Neural cell (in vitro differentiated cells): ENCODE measurements around the gene LRRC53. TPM values are rescaled to one million over a fixed set of nuclear protein-coding genes. Genes with fewer than 3 reads are reported as not detected.

Experiments used
- H2AFZ ChIP-seq: fragments of 200-600, 300-800 bp; sonication (generic), shearing (Covaris generic); 2 replicates; pipeline ENCODE4 v1.6.0; 2014; ENCODE audit warnings: low read depth, mild to moderate bottlenecking, antibody characterized with exemption, low read length, moderate library complexity
- H3F3A ChIP-seq: fragments of 200-600 bp; shearing (Covaris generic); 2 replicates; pipeline ENCODE4 v1.6.1; 2016; ENCODE audit warnings: mild to moderate bottlenecking, moderate library complexity, mixed read lengths, antibody characterized with exemption, low read length; ENCODE audit not compliant: insufficient read depth, poor library complexity, severe bottlenecking
- H3K27ac ChIP-seq: fragments of 200-600, 300-800 bp; sonication (generic), shearing (Covaris generic); 2 replicates; pipeline ENCODE4 v1.5.1; 2014; ENCODE audit warnings: mild to moderate bottlenecking, low read length, moderate library complexity
- H3K27me3 ChIP-seq: fragments of 300-800, 200-600 bp; sonication (generic), shearing (Covaris generic); 2 replicates; pipeline ENCODE4 v1.6.0; 2014; ENCODE audit warnings: mild to moderate bottlenecking, low read depth, low read length, moderate library complexity; ENCODE audit not compliant: insufficient read depth
- H3K36me3 ChIP-seq: fragments of 300-800, 200-600 bp; sonication (generic), shearing (Covaris generic); 2 replicates; pipeline ENCODE4 v1.5.1; 2014; ENCODE audit warnings: mild to moderate bottlenecking, antibody characterized with exemption, low read length, moderate library complexity; ENCODE audit not compliant: insufficient read depth
- H3K4me2 ChIP-seq: fragments of 300-800, 200-600 bp; sonication (generic), shearing (Covaris generic); 2 replicates; pipeline ENCODE4 v1.6.0; 2014; ENCODE audit warnings: mild to moderate bottlenecking, low read length
- H3K4me3 ChIP-seq: fragments of 300-800, 200-600 bp; sonication (generic), shearing (Covaris generic); 2 replicates; pipeline ENCODE4 v1.5.1; 2014; ENCODE audit warnings: mild to moderate bottlenecking, low read length, moderate library complexity
- H3K79me2 ChIP-seq: fragments of 200-600 bp; shearing (Covaris generic); replicated peaks from 2 replicates; pipeline ENCODE4 v1.6.0; 2014; ENCODE audit warnings: mild to moderate bottlenecking, low read length, moderate library complexity; ENCODE audit not compliant: insufficient read depth
- H3K9ac ChIP-seq: fragments of 300-800, 200-600 bp; sonication (generic), shearing (Covaris generic); 2 replicates; pipeline ENCODE4 v1.6.1; 2016; ENCODE audit warnings: mild to moderate bottlenecking, low read length, mixed read lengths
- H3K9me2 ChIP-seq: fragments of 200-600 bp; shearing (Covaris generic); 2 replicates; pipeline ENCODE4 v1.6.1; 2016; ENCODE audit warnings: mild to moderate bottlenecking, low read length, mixed read lengths; ENCODE audit not compliant: insufficient read depth
- H3K9me3 ChIP-seq: fragments of 200-600, 300-800 bp; sonication (generic), shearing (Covaris generic); 2 replicates; pipeline ENCODE4 v1.6.1; 2016; ENCODE audit warnings: mild to moderate bottlenecking, mixed run types, low read length, moderate library complexity, mixed read lengths
- H4K20me1 ChIP-seq: fragments of 200-600 bp; shearing (Covaris generic); 2 replicates; pipeline ENCODE4 v1.6.1; 2016; ENCODE audit warnings: mild to moderate bottlenecking, mixed run types; ENCODE audit not compliant: insufficient read depth
- EP300 ChIP-seq: fragments of 450-650 bp; conservative IDR thresholded peaks from 2 replicates; pipeline ENCODE4 v1.6.1; 2014; ENCODE audit warnings: antibody characterized with exemption, mild to moderate bottlenecking, moderate library complexity; ENCODE audit not compliant: poor library complexity, severe bottlenecking
- EZH2 ChIP-seq: fragments of 200-600, 300-800 bp; shearing (Covaris generic), sonication (generic); IDR thresholded peaks from 2 replicates; pipeline ENCODE4 v1.6.1; 2014; ENCODE audit warnings: antibody characterized with exemption, low read length, borderline replicate concordance, mild to moderate bottlenecking; ENCODE audit not compliant: insufficient read depth, poor library complexity, severe bottlenecking
- MXI1 ChIP-seq: fragments of 450-650 bp; conservative IDR thresholded peaks from 2 replicates; pipeline ENCODE4 v1.6.1; 2014; ENCODE audit warnings: antibody characterized with exemption, mild to moderate bottlenecking; ENCODE audit not compliant: poor library complexity, severe bottlenecking
- POLR2AphosphoS5 ChIP-seq: IDR thresholded peaks from 2 replicates; pipeline ENCODE4 v1.6.1; 2012
- RAD21 ChIP-seq: fragments of 450-650 bp; conservative IDR thresholded peaks from 2 replicates; pipeline ENCODE4 v1.6.1; 2014; ENCODE audit warnings: antibody characterized with exemption, mild to moderate bottlenecking, moderate library complexity
- SMC3 ChIP-seq: fragments of 450-650 bp; conservative IDR thresholded peaks from 2 replicates; pipeline ENCODE4 v1.6.1; 2014; ENCODE audit warnings: antibody characterized with exemption, mild to moderate bottlenecking, moderate library complexity; ENCODE audit not compliant: poor library complexity
- TAF1 ChIP-seq: IDR thresholded peaks from 2 replicates; pipeline ENCODE4 v1.6.1; 2012; ENCODE audit warnings: low read depth
- polyA plus RNA-seq: library from polyadenylated mRNA; depleted of rRNA; stranded (reverse); fragments of >200 nt; gene quantifications from 2 replicates; pipeline ENCODE4 v1.2.3, GENCODE V29; 2014
- TF ChIP-seq, protein P1 (sequence below): IDR thresholded peaks from 2 replicates; pipeline ENCODE4 v1.6.1; 2012; ENCODE audit warnings: borderline replicate concordance
- TF ChIP-seq, protein P2 (sequence below): fragments of 450-650 bp; IDR thresholded peaks from 2 replicates; pipeline ENCODE4 v1.5.1; 2014; ENCODE audit warnings: antibody characterized with exemption, mild to moderate bottlenecking, moderate library complexity; ENCODE audit not compliant: poor library complexity, severe bottlenecking

The LRRC53 gene
- polyA plus RNA-seq, 1 donor from 2014 or later = not detected

GRCh38 chr1:74522148-74522547, 9.7 kb upstream of the LRRC53 start:
- H3K27ac ChIP-seq = peak overlapping the region; percentile 51
- peak overlapping the region; percentile 20 for H3K4me2 ChIP-seq

DNA sequence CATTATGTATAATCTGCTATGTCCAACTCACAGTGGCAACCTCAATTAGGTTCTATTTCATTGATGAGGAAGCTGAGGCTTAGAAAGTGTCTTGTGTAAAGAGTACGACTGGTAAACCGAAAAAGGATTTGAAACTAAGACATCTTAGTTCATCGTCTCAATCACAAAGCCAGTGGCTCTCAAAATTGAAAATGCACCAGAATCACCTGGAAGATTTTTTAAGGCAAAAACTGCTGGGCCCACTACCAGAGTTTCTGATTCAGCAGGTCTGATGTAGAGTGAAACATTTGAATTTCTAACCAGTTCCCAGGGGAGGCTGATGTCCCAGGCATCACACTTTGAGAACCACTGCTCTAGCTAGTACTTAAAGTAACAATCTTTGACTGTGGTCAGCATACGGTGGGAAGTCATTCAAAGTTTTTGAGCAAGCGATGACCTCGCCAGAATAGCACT, 5.2 kb upstream of the LRRC53 start:
- no peaks in the 10 kb centered on the region for H3F3A ChIP-seq
- no peak overlapping the region for H3K4me2 ChIP-seq
- H3K27ac ChIP-seq = no peak overlapping the region
- no peaks in the 10 kb centered on the region for H3K79me2 ChIP-seq
- no peak overlapping the region for H3K9ac ChIP-seq
- H3K27me3 ChIP-seq = no peaks in the 10 kb centered on the region
- no peaks in the 10 kb centered on the region for H3K9me3 ChIP-seq
- H3K36me3 ChIP-seq = no peaks in the 10 kb centered on the region
- H4K20me1 ChIP-seq = no peaks in the 10 kb centered on the region
- no peaks in the 10 kb centered on the region for H3K9me2 ChIP-seq
- no peak overlapping the region for H2AFZ ChIP-seq
- TF ChIP-seq SMC3 = no peak
- TF ChIP-seq MXI1 = no peak
- TF ChIP-seq TAF1 = no peak
- TF ChIP-seq, protein P1, sequence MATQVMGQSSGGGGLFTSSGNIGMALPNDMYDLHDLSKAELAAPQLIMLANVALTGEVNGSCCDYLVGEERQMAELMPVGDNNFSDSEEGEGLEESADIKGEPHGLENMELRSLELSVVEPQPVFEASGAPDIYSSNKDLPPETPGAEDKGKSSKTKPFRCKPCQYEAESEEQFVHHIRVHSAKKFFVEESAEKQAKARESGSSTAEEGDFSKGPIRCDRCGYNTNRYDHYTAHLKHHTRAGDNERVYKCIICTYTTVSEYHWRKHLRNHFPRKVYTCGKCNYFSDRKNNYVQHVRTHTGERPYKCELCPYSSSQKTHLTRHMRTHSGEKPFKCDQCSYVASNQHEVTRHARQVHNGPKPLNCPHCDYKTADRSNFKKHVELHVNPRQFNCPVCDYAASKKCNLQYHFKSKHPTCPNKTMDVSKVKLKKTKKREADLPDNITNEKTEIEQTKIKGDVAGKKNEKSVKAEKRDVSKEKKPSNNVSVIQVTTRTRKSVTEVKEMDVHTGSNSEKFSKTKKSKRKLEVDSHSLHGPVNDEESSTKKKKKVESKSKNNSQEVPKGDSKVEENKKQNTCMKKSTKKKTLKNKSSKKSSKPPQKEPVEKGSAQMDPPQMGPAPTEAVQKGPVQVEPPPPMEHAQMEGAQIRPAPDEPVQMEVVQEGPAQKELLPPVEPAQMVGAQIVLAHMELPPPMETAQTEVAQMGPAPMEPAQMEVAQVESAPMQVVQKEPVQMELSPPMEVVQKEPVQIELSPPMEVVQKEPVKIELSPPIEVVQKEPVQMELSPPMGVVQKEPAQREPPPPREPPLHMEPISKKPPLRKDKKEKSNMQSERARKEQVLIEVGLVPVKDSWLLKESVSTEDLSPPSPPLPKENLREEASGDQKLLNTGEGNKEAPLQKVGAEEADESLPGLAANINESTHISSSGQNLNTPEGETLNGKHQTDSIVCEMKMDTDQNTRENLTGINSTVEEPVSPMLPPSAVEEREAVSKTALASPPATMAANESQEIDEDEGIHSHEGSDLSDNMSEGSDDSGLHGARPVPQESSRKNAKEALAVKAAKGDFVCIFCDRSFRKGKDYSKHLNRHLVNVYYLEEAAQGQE = no peak
- TF ChIP-seq EP300 = no peak
- TF ChIP-seq RAD21 = no peak
- no peak for TF ChIP-seq EZH2
- no peak for TF ChIP-seq POLR2AphosphoS5
- TF ChIP-seq, protein P2, sequence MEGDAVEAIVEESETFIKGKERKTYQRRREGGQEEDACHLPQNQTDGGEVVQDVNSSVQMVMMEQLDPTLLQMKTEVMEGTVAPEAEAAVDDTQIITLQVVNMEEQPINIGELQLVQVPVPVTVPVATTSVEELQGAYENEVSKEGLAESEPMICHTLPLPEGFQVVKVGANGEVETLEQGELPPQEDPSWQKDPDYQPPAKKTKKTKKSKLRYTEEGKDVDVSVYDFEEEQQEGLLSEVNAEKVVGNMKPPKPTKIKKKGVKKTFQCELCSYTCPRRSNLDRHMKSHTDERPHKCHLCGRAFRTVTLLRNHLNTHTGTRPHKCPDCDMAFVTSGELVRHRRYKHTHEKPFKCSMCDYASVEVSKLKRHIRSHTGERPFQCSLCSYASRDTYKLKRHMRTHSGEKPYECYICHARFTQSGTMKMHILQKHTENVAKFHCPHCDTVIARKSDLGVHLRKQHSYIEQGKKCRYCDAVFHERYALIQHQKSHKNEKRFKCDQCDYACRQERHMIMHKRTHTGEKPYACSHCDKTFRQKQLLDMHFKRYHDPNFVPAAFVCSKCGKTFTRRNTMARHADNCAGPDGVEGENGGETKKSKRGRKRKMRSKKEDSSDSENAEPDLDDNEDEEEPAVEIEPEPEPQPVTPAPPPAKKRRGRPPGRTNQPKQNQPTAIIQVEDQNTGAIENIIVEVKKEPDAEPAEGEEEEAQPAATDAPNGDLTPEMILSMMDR = no peak
- H3K4me3 ChIP-seq = no peak overlapping the region

More at GRCh38 chr1:74522148-74522547, 9.7 kb upstream of the LRRC53 start:
- H2AFZ ChIP-seq = no peak overlapping the region
- H4K20me1 ChIP-seq = no peaks in the 10 kb centered on the region
- H3F3A ChIP-seq = no peaks in the 10 kb centered on the region
- peak overlapping the region; percentile 47 for H3K4me3 ChIP-seq
- TF ChIP-seq EP300 (peak; percentile 14), TAF1 (no peak), MXI1 (no peak), RAD21 (no peak), POLR2AphosphoS5 (no peak), SMC3 (no peak), EZH2 (no peak)
- TF ChIP-seq, protein P1 = peak; percentile 79
- TF ChIP-seq, protein P2 = no peak
- H3K9me2 ChIP-seq = no peaks in the 10 kb centered on the region
- H3K9me3 ChIP-seq = no peaks in the 10 kb centered on the region
- no peaks in the 10 kb centered on the region for H3K79me2 ChIP-seq
- H3K27me3 ChIP-seq = no peaks in the 10 kb centered on the region
- no peak overlapping the region for H3K9ac ChIP-seq
- no peaks in the 10 kb centered on the region for H3K36me3 ChIP-seq
